ENCODE measurements around the gene PTPRJ.

GRCh38 chr11:48093795-48094642 is 113.7 kb downstream of the PTPRJ start:
- TF ChIP-seq CTCF (conservative IDR thresholded peaks at IDR 0.05) = no peak
- no peak for TF ChIP-seq EZH2 (IDR thresholded peaks at IDR 0.05; ENCODE audit: low read depth)

Measured in PC-9 (cell line).